HepG2 (cell line): Measurements from ENCODE around the gene CHN2. TPM values are rescaled to one million over a fixed set of nuclear protein-coding genes. Genes with fewer than 3 reads are reported as not detected.

ENCODE experiments used
- AKNA ChIP-seq: sonication (generic); formaldehyde crosslinking; IDR thresholded peaks from 2 replicates; pipeline ENCODE4 v1.4.0; 2020; ENCODE audit warnings: missing genetic modification reagents, borderline replicate concordance
- ARID5B ChIP-seq: IDR thresholded peaks from 2 replicates; pipeline ENCODE4 v1.4.0; 2020; ENCODE audit warnings: mild to moderate bottlenecking, missing genetic modification reagents
- ELF3 ChIP-seq: IDR thresholded peaks from 2 replicates; pipeline ENCODE4 v1.6.1; 2016; ENCODE audit warnings: missing genetic modification reagents, missing compliant biosample characterization
- FOXA3 ChIP-seq: IDR thresholded peaks from 2 replicates; pipeline ENCODE4 v1.6.1; 2016; ENCODE audit warnings: missing genetic modification reagents, missing compliant biosample characterization
- GZF1 ChIP-seq: sonication (generic); formaldehyde crosslinking; IDR thresholded peaks from 2 replicates; pipeline ENCODE4 v1.5.1; 2020; ENCODE audit warnings: mild to moderate bottlenecking, missing genetic modification reagents
- HNF4G ChIP-seq, 2 experiments: sonication (generic) in 1 of 2; formaldehyde crosslinking in 1 of 2; IDR thresholded peaks; 2 replicates each; pipeline versions ENCODE4 v1.4.0 to v1.6.1; 2011 to 2020; ENCODE audit warnings: borderline replicate concordance in 2 of 2, low read depth in 2 of 2, mild to moderate bottlenecking in 2 of 2, low read length in 1 of 2, missing genetic modification reagents in 1 of 2, moderate library complexity in 1 of 2
- MED1 ChIP-seq: sonication (generic); formaldehyde crosslinking; IDR thresholded peaks from 2 replicates; pipeline ENCODE4 v1.4.0; 2020; ENCODE audit warnings: missing genetic modification reagents
- NFKBIZ ChIP-seq: IDR thresholded peaks from 2 replicates; pipeline ENCODE4 v1.6.1; 2018; ENCODE audit warnings: missing genetic modification reagents, missing compliant biosample characterization
- SAP130 ChIP-seq: IDR thresholded peaks from 2 replicates; pipeline ENCODE4 v1.6.1; 2016; ENCODE audit warnings: low read depth
- TEAD3 ChIP-seq: optimal IDR thresholded peaks from 2 replicates; pipeline ENCODE3; 2016; ENCODE audit warnings: borderline replicate concordance
- TRIM24 ChIP-seq: sonication (generic); formaldehyde crosslinking; IDR thresholded peaks from 2 replicates; pipeline ENCODE4 v1.8.0; 2022; ENCODE audit warnings: mild to moderate bottlenecking, missing genetic modification reagents
- ZNF253 ChIP-seq: sonication (generic); formaldehyde crosslinking; IDR thresholded peaks from 2 replicates; pipeline ENCODE4 v1.8.0; 2022; ENCODE audit warnings: mild to moderate bottlenecking, missing genetic modification reagents, borderline replicate concordance
- ZNF331 ChIP-seq: sonication (generic); formaldehyde crosslinking; IDR thresholded peaks from 2 replicates; pipeline ENCODE4 v1.4.0; 2020; ENCODE audit warnings: missing genetic modification reagents
- ZNF350 ChIP-seq: sonication (generic); formaldehyde crosslinking; IDR thresholded peaks from 2 replicates; pipeline ENCODE4 v1.4.0; 2020; ENCODE audit warnings: mild to moderate bottlenecking, low read depth, missing genetic modification reagents, borderline replicate concordance
- ZNF546 ChIP-seq: sonication (generic); formaldehyde crosslinking; conservative IDR thresholded peaks from 2 replicates; pipeline ENCODE4 v1.8.1; 2023; ENCODE audit warnings: mild to moderate bottlenecking, missing genetic modification reagents
- ZNF598 ChIP-seq: sonication (generic); formaldehyde crosslinking; IDR thresholded peaks from 2 replicates; pipeline ENCODE4 v1.5.1; 2020; ENCODE audit warnings: mild to moderate bottlenecking, missing genetic modification reagents, borderline replicate concordance
- ZNF772 ChIP-seq: sonication (generic); formaldehyde crosslinking; IDR thresholded peaks from 2 replicates; pipeline ENCODE4 v1.5.0; 2020; ENCODE audit warnings: mild to moderate bottlenecking, missing genetic modification reagents
- polyA plus RNA-seq, 8 experiments: library from polyadenylated mRNA; depleted of rRNA in 3 of 8; stranded (reverse) in 7 of 8; unstranded in 1 of 8; fragments of >200 nt; fragmentation: Illumina TruSeq in 4 of 8; extraction: Trizol in 4 of 8; gene quantifications; 2 replicates each; pipeline versions ENCODE4 v1.2.1 to v1.2.3, GENCODE V29; 2011 to 2016; ENCODE audit warnings: low read depth in 4 of 8, missing spikeins in 1 of 8, mixed read lengths in 1 of 8; ENCODE audit not compliant: insufficient read depth in 1 of 8
- total RNA-seq, 5 experiments: library from RNA; depleted of rRNA; stranded (reverse); fragments of >200 nt; fragmentation: Illumina TruSeq; extraction: Trizol; gene quantifications; 2 replicates each; pipeline ENCODE4 v1.2.3, GENCODE V29; 2016; ENCODE audit warnings: low read depth in 1 of 5

The CHN2 gene
- total and polyA plus RNA-seq, 2 of the 13 experiments (the other 11 are each of a cell fraction or from before 2014, with no cell fraction given): 23.5 to 30.5 TPM

GRCh38 chr7:29385214-29385814 is 190.7 kb downstream of the CHN2 start (continued):
- TF ChIP-seq MED1: peak; percentile 41; the same call in 1 of the 2 replicates
- TF ChIP-seq ZNF331 (CRISPR knock-in tag): no peak
- TF ChIP-seq ZNF772 (CRISPR knock-in tag): no peak
- 0 out of 2 replicates have a peak, but pooled peaks have one; percentile 12 for TF ChIP-seq ELF3 (CRISPR knock-in tag)
- no peak for TF ChIP-seq ZNF598 (CRISPR knock-in tag)
- peak; percentile 21; the same call in 1 of the 2 replicates for TF ChIP-seq SAP130 (CRISPR knock-in tag)
- TF ChIP-seq AKNA (CRISPR knock-in tag): no peak
- no peak for TF ChIP-seq ZNF350 (CRISPR knock-in tag)
- no peak for TF ChIP-seq GZF1
- TF ChIP-seq ZNF253 (CRISPR knock-in tag): no peak
- no peak for TF ChIP-seq ZNF546 (CRISPR knock-in tag)
- peak; percentile 28; the same call in 1 of the 2 replicates for TF ChIP-seq FOXA3 (CRISPR knock-in tag)
- no peak for TF ChIP-seq NFKBIZ (CRISPR knock-in tag)
- TF ChIP-seq TRIM24 (CRISPR knock-in tag): no peak
- no peak for TF ChIP-seq HNF4G (IDR thresholded peaks at IDR 0.05; ENCODE audit: borderline replicate concordance, low read depth, low read length)
- no peak for TF ChIP-seq HNF4G (CRISPR knock-in tag; IDR thresholded peaks at IDR 0.05; ENCODE audit: borderline replicate concordance, low read depth)
- peak; percentile 26 for TF ChIP-seq TEAD3 (CRISPR knock-in tag)
- TF ChIP-seq ARID5B: peak; percentile 33
